ENCODE measurements around the gene TMEM165.

TMEM165 gene

GRCh38 chr4:55409468-55410171 lies 13.9 kb downstream of the TMEM165 start:
- no peak for DNase-seq

GRCh38 chr4:55410431-55410830 lies 14.7 kb downstream of the TMEM165 start:
- DNase-seq, result no peak

- no peak for DNase-seq
Observed at GRCh38 chr4:55411621-55412020, 15.9 kb downstream of the TMEM165 start.

GRCh38 chr4:55416176-55416575 lies 20.4 kb downstream of the TMEM165 start:
- no peak for DNase-seq

- no peak for DNase-seq
Observed at GRCh38 chr4:55424791-55425190, 29.0 kb downstream of the TMEM165 start.

- no peak for DNase-seq
Observed at GRCh38 chr4:55431710-55432336, 36.1 kb downstream of the TMEM165 start.

DNA sequence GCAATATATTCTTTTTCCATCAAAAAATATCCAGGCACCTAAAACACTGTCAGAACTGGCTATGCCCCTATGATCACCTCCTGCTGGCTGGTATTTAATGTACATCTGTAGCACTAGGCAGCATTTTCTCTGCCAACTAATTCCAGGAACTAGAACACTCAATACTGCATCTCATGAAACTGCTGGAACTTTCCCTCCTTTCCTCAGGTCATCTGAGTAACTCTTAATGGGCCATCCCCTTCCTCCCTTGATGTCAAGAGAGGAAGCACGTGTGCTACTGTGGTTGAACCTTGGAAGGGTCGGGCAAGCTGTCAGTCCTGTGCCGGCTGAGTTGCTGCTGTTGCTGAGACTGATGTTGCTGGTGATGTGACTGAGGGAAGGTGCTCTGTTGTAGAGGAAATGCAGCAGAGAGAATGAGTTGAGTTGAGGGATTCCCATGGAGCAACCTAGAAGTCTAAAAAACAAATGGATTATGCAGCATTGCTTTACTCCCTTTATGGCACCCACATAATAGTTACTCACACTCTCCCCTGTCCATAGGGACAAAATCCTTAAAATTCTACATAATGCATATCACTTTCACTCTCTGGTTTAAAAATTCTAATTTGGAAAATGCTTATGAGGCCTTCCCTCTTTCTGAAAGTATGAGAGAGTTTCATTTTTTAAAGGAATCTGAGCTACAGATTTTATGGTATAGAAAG lies 39.5 kb downstream of the TMEM165 start:
- peak in 1 of 2 donors; percentile 9 for DNase-seq

DNA sequence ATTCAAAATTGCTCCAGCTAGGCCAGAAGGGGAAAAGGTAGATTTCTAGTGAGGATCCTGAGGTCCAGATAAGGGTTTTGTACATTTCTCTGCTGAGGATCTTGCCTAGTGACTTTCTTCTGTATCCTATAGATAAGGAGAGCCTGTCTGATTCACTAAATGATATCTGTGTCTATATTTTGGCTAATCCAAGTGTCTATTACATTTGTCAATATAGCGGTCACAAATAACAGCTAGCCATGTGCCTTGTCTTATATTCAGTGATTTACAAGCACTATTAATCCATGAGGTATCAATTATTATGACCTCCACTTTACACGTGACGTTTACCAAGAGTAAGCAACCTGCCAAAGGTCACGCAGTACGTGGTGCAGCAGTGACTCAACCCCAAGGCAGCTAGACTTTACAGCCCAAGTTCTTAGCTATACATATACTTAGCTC lies 41.6 kb downstream of the TMEM165 start:
- no peak for DNase-seq

GRCh38 chr4:55437823-55438222 lies 42.1 kb downstream of the TMEM165 start:
- no peak for DNase-seq

DNA sequence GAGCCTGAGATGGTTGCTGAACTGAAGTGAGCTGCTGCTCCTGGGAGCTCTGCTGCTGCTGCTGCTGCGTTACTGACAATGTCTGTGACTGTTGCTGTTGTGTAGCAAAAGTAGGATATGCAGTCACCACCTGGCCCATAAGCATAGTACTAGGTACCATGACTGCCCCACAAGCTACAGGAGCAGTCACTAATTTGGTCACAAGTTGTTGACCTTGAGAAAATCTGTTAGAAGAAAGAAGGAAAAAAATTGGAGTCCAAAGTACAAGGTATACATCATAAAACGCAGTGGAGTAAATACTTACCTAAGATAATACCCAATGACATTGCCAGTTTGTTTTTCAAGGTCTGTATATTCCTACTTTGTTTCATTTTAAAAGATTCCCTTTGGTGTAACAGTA lies 42.6 kb downstream of the TMEM165 start:
- no peak for DNase-seq

GRCh38 chr4:55439023-55439422 lies 43.3 kb downstream of the TMEM165 start:
- no peak for DNase-seq

DNA sequence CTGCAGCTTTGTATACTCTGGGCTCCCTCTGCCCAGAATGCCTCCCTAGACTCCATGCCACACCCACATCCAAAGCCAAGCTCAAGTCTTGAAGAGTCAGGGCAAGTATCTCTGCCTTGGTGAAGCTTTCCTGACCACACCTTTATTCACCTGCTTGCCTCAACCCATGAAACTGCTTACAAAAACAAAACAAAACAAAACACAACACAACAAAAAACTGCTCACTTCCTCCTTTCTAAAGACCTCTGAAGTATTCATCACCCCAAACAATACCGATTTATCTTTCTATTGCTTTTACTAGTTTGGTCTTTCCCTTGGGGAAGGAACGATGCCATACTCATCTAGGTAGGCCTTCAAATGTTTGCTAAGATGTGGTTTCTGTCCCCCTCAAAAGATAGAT lies 45.0 kb downstream of the TMEM165 start:
- DNase-seq, result no peak

GRCh38 chr4:55442541-55442940 lies 46.8 kb downstream of the TMEM165 start:
- no peak for DNase-seq

DNA sequence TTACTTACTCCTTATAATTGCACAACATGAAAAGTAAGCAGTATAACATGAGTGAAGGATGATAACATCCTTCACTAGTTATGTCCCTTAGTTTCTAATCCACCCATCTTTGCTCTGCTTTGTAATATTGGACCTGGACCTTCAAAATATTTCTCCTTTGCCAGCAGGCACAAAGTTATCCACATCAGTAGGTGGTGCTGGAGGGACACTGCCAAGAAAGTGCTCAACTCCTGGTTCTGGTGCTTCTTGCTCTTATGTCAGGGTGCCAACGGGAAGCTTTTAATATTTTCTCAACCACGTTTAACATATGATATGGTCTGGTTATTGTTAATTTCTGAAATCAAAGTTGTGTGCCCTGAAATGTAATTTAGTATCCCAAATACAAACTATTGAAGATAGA lies 49.1 kb downstream of the TMEM165 start:
- DNase-seq, result no peak

- DNase-seq, result no peak
Observed at GRCh38 chr4:55445921-55446577, 50.3 kb downstream of the TMEM165 start.

GRCh38 chr4:55446578-55446922 lies 50.8 kb downstream of the TMEM165 start:
- DNase-seq, result no peak

- DNase-seq, result no peak
Observed at GRCh38 chr4:55447108-55447708, 51.5 kb downstream of the TMEM165 start.

GRCh38 chr4:55447831-55448230 lies 52.1 kb downstream of the TMEM165 start:
- no peak for DNase-seq

DNA sequence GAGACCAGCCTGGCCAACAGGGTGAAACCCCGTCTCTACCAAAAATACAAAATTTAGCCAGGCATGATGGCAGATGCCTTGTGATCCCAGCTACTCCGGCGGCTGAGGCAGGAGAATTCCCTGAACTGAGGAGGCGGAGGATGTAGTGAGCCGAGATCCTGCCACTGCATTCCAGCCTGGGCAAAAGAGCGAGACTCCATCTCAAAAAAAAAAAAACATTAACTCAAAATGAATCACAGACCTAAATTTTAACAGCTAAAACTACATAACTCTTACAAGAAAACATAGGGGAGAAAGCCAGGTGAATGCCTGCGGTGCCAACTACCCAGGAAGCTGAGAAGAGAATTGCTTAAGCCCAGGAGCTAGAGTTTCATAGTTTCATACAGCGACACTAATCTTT lies 54.8 kb downstream of the TMEM165 start:
- DNase-seq, result no peak

GRCh38 chr4:55458164-55458563 lies 62.4 kb downstream of the TMEM165 start:
- no peak for DNase-seq

- no peak for DNase-seq
Observed at GRCh38 chr4:55458611-55459010, 62.9 kb downstream of the TMEM165 start.

- no peak for DNase-seq
Observed at GRCh38 chr4:55466001-55466400, 70.2 kb downstream of the TMEM165 start.

DNA sequence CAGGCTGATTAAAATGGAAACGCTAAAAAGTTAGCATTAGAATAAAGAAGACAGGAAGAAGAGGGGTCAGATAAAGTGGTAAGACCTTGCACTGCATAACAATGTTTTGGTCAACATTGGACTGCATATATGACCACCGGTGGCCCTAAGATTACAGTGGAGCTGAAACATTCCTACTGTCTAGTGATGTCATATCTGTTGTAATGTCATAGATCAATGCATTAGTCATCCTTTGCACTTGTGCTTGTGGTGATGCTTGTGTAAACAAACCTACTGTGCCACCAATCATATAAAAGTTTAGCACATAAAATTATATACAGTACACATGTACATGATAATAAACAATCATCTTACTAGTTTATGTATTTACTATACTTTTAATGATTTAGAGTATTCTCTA lies 73.0 kb downstream of the TMEM165 start:
- no peak for DNase-seq

Data from stimulated activated CD4-positive, alpha-beta T cell treated with anti-CD3 and anti-CD28 coated beads, Interleukin-2, amount 100 ng/mL, for 48 hours (primary cell).